ENCODE measurements around the gene RAB36. TPM values are rescaled to one million over a fixed set of nuclear protein-coding genes. Genes with fewer than 3 reads are reported as not detected.

The RAB36 gene
- total RNA-seq, 1 donor from 2014 or later = 2.9 TPM

DNA sequence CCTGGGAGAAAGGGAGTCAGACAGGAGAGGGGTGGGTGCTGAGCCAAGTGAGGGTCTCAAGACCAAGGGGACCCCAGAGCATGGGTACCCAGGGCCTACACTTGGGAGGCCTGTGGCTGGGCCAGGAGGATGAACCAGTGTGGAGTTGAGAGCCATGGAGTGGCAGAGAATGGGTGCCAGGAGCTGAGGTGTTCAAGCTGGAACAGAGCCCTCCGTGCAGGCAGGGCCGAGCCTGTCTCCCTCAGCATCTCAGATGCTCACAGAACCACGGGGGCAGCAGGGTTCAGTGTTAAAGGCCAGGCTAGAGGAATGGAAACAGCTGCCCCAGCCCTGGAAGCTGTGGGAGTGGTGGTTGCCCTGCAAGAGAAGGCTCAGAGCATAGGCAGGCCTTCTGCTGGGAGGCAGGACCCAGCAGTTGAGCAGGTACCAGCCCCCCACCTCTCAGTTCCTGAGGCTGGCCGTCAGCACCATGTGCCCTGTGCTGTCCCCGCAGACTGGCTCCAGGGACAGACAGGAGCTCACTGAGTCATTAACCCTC, 35.8 kb upstream of the RAB36 start:
- TF ChIP-seq, protein P1, sequence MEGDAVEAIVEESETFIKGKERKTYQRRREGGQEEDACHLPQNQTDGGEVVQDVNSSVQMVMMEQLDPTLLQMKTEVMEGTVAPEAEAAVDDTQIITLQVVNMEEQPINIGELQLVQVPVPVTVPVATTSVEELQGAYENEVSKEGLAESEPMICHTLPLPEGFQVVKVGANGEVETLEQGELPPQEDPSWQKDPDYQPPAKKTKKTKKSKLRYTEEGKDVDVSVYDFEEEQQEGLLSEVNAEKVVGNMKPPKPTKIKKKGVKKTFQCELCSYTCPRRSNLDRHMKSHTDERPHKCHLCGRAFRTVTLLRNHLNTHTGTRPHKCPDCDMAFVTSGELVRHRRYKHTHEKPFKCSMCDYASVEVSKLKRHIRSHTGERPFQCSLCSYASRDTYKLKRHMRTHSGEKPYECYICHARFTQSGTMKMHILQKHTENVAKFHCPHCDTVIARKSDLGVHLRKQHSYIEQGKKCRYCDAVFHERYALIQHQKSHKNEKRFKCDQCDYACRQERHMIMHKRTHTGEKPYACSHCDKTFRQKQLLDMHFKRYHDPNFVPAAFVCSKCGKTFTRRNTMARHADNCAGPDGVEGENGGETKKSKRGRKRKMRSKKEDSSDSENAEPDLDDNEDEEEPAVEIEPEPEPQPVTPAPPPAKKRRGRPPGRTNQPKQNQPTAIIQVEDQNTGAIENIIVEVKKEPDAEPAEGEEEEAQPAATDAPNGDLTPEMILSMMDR (IDR thresholded peaks at IDR 0.05) = no peak
- Mint-ChIP-seq H3K27me3 (ENCODE audit: low read depth) (no peaks in the 10 kb centered on the region), H3K4me3 (ENCODE audit: unreplicated experiment) (no peak overlapping the region), H3K9me3 (ENCODE audit: low read depth) (no peaks in the 10 kb centered on the region), H3K36me3 (ENCODE audit: low read depth) (no peaks in the 10 kb centered on the region), H3K27ac (ENCODE audit: unreplicated experiment) (no peak overlapping the region), H3K4me1 (ENCODE audit: low read depth) (peaks cover 7% of the 10 kb centered on the region)
- no peak for DNase-seq (ENCODE audit: low spot score)

DNA sequence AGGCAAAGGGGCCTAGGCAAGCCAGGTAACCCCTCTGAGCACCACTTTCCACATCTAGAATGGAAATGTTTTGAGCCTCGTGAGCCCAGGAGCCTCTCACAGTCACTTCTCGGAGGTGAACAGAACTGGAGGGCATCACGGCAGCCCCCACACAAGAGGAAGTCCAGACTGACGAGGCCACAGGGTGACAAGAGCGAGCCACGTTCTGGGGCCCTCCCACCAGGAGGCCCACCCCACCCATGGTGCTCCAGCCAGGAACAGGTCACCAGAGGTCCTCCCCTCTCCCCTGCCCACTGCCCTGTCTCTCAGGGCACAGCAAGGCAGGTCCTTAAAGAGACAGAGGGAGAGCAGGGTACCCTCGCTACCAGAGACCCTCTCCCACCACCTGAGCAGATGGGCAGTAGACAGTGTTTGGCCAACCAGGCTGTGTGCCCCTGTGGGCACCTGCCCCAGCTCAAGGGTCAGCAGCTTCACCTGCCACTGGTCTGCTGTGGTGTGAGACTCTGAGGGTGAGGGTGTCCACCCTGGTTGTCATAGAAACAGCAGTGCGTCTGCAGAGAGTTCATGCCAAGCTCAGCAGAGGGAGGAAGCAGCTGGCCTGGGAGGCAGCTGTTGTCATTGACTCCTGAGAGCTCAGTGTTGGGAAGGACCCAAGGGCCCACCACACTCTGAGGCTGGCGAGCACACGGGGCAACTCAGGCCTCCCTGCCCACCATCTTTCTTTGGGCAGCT, 34.9 kb upstream of the RAB36 start:
- DNase-seq (ENCODE audit: low spot score) = no peak
- TF ChIP-seq, protein P1 (IDR thresholded peaks at IDR 0.05) = no peak
- no peak overlapping the region for H3K4me3 Mint-ChIP-seq (ENCODE audit: unreplicated experiment)
- no peaks in the 10 kb centered on the region for H3K27me3 Mint-ChIP-seq (ENCODE audit: low read depth)
- H3K36me3 Mint-ChIP-seq (ENCODE audit: low read depth) = no peaks in the 10 kb centered on the region
- no peaks in the 10 kb centered on the region for H3K9me3 Mint-ChIP-seq (ENCODE audit: low read depth)
- peaks cover 7% of the 10 kb centered on the region for H3K4me1 Mint-ChIP-seq (ENCODE audit: low read depth)
- no peak overlapping the region for H3K27ac Mint-ChIP-seq (ENCODE audit: unreplicated experiment)

DNA sequence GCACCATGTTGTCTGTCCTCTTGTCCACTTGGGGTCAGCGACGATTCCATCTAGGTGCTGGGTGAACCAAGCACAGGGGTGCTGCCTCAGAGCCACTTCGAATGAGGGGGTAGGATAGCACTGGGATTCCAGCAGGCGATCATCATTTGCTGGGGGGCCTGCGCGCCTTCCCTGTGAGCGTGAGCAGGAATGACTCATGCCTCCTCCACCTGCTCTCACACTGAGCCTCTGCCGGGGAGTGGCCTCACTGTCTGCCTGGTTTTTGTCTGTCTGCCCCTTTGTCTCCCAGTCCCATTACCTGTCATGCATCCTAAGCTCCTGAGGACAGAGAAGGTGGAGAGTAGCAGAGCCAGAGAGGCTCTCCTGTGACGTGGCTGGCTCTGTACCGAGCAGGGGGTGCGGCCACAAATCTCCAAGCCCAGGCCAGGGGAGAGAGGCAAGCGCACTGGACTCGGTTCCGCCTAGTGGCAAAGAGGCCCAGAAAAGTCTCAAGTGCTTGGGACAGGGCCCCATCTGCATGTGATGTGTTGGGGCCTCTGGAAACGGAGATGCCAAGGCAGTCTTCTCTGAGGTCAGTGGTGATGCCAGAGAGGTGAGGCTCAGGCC, 34.3 kb upstream of the RAB36 start:
- no peaks in the 10 kb centered on the region for H3K9me3 Mint-ChIP-seq (ENCODE audit: low read depth)
- TF ChIP-seq, protein P1 (IDR thresholded peaks at IDR 0.05) = no peak
- DNase-seq (ENCODE audit: low spot score) = no peak
- no peak overlapping the region for H3K4me3 Mint-ChIP-seq (ENCODE audit: unreplicated experiment)
- H3K36me3 Mint-ChIP-seq (ENCODE audit: low read depth) = no peaks in the 10 kb centered on the region
- H3K4me1 Mint-ChIP-seq (ENCODE audit: low read depth) = peaks cover 7% of the 10 kb centered on the region
- no peak overlapping the region for H3K27ac Mint-ChIP-seq (ENCODE audit: unreplicated experiment)
- no peaks in the 10 kb centered on the region for H3K27me3 Mint-ChIP-seq (ENCODE audit: low read depth)

DNA sequence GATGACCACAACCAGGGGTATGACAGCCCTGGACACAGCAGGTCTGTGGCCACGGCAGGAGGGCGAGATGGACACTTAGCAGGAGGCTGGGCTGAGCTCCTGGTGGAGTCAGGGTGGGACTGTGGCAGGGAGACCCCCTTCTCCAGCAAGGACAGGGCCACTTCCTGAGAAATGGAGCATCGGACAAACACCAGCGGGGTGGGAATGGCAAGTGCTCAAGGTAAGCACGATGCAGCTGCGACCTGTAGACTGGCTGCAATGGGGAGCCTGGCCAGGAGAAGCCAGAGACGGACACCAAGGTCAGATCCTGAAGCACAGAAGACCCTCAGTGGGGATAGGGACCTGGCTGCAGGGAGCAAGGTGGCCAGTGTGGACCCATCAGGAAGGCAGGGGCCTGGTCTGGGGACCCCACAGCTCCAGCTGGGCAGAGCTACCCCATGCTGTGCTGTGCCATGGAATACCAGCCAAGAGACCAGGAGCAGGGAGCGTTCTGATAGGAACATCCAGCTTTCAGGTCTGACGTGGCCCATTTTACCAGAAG, 32.7 kb upstream of the RAB36 start:
- H3K27ac Mint-ChIP-seq (ENCODE audit: unreplicated experiment) = no peak overlapping the region

More for the DNA sequence above, 32.7 kb upstream of the RAB36 start:
- Mint-ChIP-seq H3K27me3 (ENCODE audit: low read depth) (no peaks in the 10 kb centered on the region), H3K4me3 (ENCODE audit: unreplicated experiment) (no peak overlapping the region), H3K9me3 (ENCODE audit: low read depth) (no peaks in the 10 kb centered on the region), H3K4me1 (ENCODE audit: low read depth) (peaks cover 7% of the 10 kb centered on the region), H3K36me3 (ENCODE audit: low read depth) (no peaks in the 10 kb centered on the region)
- TF ChIP-seq, protein P1 (IDR thresholded peaks at IDR 0.05) = no peak
- DNase-seq (ENCODE audit: low spot score) = no peak
